Testis (tissue), 2 donors: Measurements from ENCODE around the gene ZNF41.
"Not testable (repeated sequence)": the region's sequence is repeated elsewhere in the genome, so short reads cannot be mapped to it uniquely, and the experiment has no call there.

Experiments used
- CTCF ChIP-seq, 3 experiments: fragments of 450-650 bp in 2 of 3; fragments of 200-600 bp in 1 of 3; sonication (generic) in 1 of 3; IDR thresholded peaks; one replicate each; pipeline ENCODE4 v1.5.1; 2016 to 2019; ENCODE audit warnings: antibody characterized with exemption in 3 of 3, mild to moderate bottlenecking in 2 of 3, moderate library complexity in 1 of 3
- POLR2A ChIP-seq: fragments of 450-650 bp; IDR thresholded peaks from one replicate; pipeline ENCODE4 v1.6.1; 2017; ENCODE audit warnings: antibody characterized with exemption, mild to moderate bottlenecking, moderate library complexity

GRCh38 chrX:47492133-47492532, 9.1 kb upstream of the ZNF41 start:
- TF ChIP-seq CTCF (IDR thresholded peaks at IDR 0.05); POLR2A: not testable (repeated sequence)
